HL-60 (cell line): Measurements from ENCODE around the gene RYR2.

Source experiments
- DNase-seq, 2 experiments: peaks; one replicate each; pipeline ENCODE4 v3.0.0-alpha.2; 2010 to 2020; ENCODE audit warnings: low read depth in 1 of 2, low spot score in 1 of 2
- H3K27ac ChIP-seq: fragments of 250-450 bp; sonication (Bioruptor Pico); replicated peaks from 2 replicates; pipeline ENCODE4 v1.5.1; 2020; ENCODE audit warnings: mild to moderate bottlenecking, moderate library complexity
- H3K27me3 ChIP-seq: fragments of 250-450 bp; sonication (Bioruptor Pico); 2 replicates; pipeline ENCODE4 v1.5.1; 2021; ENCODE audit warnings: mild to moderate bottlenecking, moderate library complexity; ENCODE audit not compliant: insufficient read depth, poor library complexity, severe bottlenecking
- H3K4me3 ChIP-seq: replicated peaks from 2 replicates; pipeline ENCODE4 v1.5.1; 2011; ENCODE audit warnings: mild to moderate bottlenecking, control low read depth, low read length; ENCODE audit not compliant: insufficient read depth
- CTCF ChIP-seq: IDR thresholded peaks from one replicate; pipeline ENCODE4 v1.5.1; 2011; ENCODE audit warnings: low read length, control low read depth, inconsistent platforms; ENCODE audit not compliant: insufficient read depth
- GABPA ChIP-seq: IDR thresholded peaks from 2 replicates; pipeline ENCODE4 v1.6.1; 2012; ENCODE audit warnings: low read depth
- POLR2AphosphoS5 ChIP-seq: IDR thresholded peaks from 2 replicates; pipeline ENCODE4 v1.6.1; 2012; ENCODE audit warnings: low read depth
- SPI1 ChIP-seq: IDR thresholded peaks from 2 replicates; pipeline ENCODE4 v1.6.1; 2012; ENCODE audit warnings: low read depth, mild to moderate bottlenecking, borderline replicate concordance
- TF ChIP-seq, protein P1 (sequence below): IDR thresholded peaks from 2 replicates; pipeline ENCODE4 v1.6.1; 2012; ENCODE audit warnings: low read depth; ENCODE audit not compliant: insufficient replicate concordance

RYR2 gene

DNA sequence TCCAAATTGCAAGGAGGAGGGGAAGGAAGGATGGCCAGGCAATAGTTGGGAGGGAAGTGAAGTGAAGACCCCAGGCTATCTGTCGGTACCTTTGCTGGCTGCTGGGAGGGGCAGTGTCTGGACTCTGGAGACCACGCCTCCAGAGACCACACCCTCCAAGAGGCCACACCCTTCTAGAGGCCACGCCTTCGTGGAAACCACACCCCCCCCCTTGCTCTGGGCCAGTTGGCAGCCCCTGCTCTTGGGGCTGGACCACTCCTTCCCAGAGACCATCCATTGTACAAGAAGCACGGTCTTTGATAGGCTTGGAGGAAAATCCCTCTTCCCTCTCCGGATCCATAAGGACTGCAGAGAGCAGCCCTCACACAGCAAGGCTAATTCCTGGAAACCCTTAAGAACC is 73.1 kb downstream of the RYR2 start:
- Histone ChIP-seq H3K27ac (no peak overlapping the region), H3K4me3 (no peak overlapping the region), H3K27me3 (no peaks in the 10 kb centered on the region)
- TF ChIP-seq GABPA, result no peak
- TF ChIP-seq POLR2AphosphoS5, result no peak
- TF ChIP-seq, protein P1, sequence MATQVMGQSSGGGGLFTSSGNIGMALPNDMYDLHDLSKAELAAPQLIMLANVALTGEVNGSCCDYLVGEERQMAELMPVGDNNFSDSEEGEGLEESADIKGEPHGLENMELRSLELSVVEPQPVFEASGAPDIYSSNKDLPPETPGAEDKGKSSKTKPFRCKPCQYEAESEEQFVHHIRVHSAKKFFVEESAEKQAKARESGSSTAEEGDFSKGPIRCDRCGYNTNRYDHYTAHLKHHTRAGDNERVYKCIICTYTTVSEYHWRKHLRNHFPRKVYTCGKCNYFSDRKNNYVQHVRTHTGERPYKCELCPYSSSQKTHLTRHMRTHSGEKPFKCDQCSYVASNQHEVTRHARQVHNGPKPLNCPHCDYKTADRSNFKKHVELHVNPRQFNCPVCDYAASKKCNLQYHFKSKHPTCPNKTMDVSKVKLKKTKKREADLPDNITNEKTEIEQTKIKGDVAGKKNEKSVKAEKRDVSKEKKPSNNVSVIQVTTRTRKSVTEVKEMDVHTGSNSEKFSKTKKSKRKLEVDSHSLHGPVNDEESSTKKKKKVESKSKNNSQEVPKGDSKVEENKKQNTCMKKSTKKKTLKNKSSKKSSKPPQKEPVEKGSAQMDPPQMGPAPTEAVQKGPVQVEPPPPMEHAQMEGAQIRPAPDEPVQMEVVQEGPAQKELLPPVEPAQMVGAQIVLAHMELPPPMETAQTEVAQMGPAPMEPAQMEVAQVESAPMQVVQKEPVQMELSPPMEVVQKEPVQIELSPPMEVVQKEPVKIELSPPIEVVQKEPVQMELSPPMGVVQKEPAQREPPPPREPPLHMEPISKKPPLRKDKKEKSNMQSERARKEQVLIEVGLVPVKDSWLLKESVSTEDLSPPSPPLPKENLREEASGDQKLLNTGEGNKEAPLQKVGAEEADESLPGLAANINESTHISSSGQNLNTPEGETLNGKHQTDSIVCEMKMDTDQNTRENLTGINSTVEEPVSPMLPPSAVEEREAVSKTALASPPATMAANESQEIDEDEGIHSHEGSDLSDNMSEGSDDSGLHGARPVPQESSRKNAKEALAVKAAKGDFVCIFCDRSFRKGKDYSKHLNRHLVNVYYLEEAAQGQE, result no peak
- no peak for TF ChIP-seq CTCF
- TF ChIP-seq SPI1, result no peak
- no peak for DNase-seq

DNA sequence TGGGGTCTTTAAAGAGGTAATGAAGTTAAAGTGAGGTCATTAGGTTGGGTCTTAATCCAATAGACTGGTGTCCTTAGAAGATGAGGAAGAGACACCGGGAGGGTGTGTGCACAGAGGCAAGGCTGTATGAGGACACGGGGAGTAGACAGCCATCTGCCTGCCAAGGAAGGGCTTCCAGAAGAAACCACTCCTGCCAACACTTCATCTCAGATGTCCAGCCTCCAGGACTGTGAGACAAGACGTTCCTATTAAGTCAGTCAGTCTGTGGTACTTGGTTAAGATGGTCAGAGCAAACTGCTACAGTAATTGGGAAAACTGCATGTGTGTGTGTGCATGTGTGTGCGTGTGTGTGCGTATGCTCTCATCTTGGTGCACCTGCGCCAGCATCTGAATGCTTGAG is 77.1 kb downstream of the RYR2 start:
- TF ChIP-seq POLR2AphosphoS5 (no peak), CTCF (no peak), GABPA (no peak), SPI1 (no peak)
- TF ChIP-seq, protein P1, result no peak
- no peaks in the 10 kb centered on the region for H3K27me3 ChIP-seq
- no peak overlapping the region for H3K27ac ChIP-seq
- no peak for DNase-seq
- no peak overlapping the region for H3K4me3 ChIP-seq

DNA sequence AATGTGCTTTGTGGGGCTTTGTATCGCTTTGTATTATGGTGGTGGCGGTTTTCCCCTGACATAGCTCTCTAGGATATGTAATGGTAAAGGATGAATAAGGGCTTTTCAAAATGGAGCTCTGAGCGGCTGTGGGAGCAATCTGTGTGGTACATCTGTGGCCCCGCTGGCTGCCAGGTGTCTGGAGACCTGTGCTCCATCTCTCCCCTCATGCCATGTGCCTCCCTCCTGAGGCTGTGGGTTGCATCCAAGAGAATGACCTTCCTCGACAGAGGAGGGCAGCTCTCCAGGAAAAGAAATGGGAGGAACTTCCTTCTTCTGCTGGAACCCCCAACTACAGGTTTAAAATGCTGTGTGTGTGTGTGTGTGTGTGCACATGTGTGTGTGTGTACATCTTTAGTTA is 78.7 kb downstream of the RYR2 start:
- no peaks in the 10 kb centered on the region for H3K27me3 ChIP-seq
- DNase-seq, result no peak
- no peak for TF ChIP-seq GABPA
- TF ChIP-seq, protein P1, result no peak
- TF ChIP-seq SPI1, result no peak

More for the DNA sequence above, 78.7 kb downstream of the RYR2 start:
- H3K27ac ChIP-seq, result no peak overlapping the region
- no peak overlapping the region for H3K4me3 ChIP-seq
